Immature natural killer cell (primary cell): Measurements from ENCODE around the gene ZNF516. TPM values are rescaled to one million over a fixed set of nuclear protein-coding genes. Genes with fewer than 3 reads are reported as not detected.

Experiments
- DNase-seq, 3 donors: peaks; one replicate each; pipeline ENCODE4 v3.0.0; 2022; ENCODE audit warnings: mixed read lengths in 1 of 3
- H3K27ac Mint-ChIP-seq, 6 donors: one replicate each; pipeline ENCODE4 v1.8.0; 2020; ENCODE audit warnings: mixed read lengths in 6 of 6, mild to moderate bottlenecking in 5 of 6, inconsistent platforms in 4 of 6, moderate library complexity in 3 of 6
- H3K27me3 Mint-ChIP-seq, 3 donors: one replicate each; pipeline ENCODE4 v1.8.0; 2020 to 2021; ENCODE audit warnings: low read depth in 3 of 3, mild to moderate bottlenecking in 3 of 3, mixed read lengths in 3 of 3, moderate library complexity in 3 of 3, inconsistent platforms in 1 of 3
- H3K36me3 Mint-ChIP-seq, 3 donors: one replicate each; pipeline ENCODE4 v1.8.0; 2020; ENCODE audit warnings: mixed read lengths in 3 of 3, inconsistent platforms in 2 of 3, mild to moderate bottlenecking in 2 of 3
- H3K4me1 Mint-ChIP-seq, 2 donors: one replicate each; pipeline ENCODE4 v1.8.0; 2020; ENCODE audit warnings: inconsistent platforms in 2 of 2, mild to moderate bottlenecking in 2 of 2, mixed read lengths in 2 of 2, moderate library complexity in 1 of 2
- H3K4me3 Mint-ChIP-seq, 5 donors: one replicate each; pipeline ENCODE4 v1.8.0; 2020; ENCODE audit warnings: mild to moderate bottlenecking in 5 of 5, mixed read lengths in 5 of 5, inconsistent platforms in 3 of 5, moderate library complexity in 3 of 5
- H3K9me3 Mint-ChIP-seq, 6 donors: one replicate each; pipeline ENCODE4 v1.8.0; 2020; ENCODE audit warnings: mild to moderate bottlenecking in 6 of 6, mixed read lengths in 6 of 6, inconsistent platforms in 4 of 6, moderate library complexity in 3 of 6
- polyA plus RNA-seq, 3 donors: library from polyadenylated mRNA; unstranded; fragments of 300-500 nt; fragmentation: Illumina TruSeq; gene quantifications; one replicate each; pipeline ENCODE4 v1.2.3, GENCODE V29; 2021

Gene ZNF516
- polyA plus RNA-seq, 3 donors from 2014 or later = 1.2 to 6.1 (median 2.0) TPM

DNA sequence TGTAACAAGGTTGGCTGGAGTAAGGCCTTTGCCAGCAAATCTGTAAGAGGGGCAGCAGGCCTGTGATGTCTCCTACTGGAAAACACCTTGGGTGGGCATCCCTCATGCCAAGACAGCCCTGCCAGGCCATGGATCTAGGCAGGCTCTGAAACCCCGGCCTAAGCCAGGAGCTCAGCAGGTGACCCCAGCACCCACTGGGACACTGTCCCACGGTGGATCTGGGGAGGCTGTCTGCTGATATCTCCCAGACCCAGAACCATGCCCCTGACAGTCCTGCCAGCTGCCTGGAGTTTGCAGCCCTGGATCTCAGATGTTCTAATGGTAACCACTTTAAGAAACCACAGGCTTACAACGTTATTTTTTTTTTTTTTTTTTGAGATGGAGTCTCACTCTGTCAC is 117.7 kb downstream of the ZNF516 start:
- no peak overlapping the region for H3K4me3 Mint-ChIP-seq
- H3K9me3 Mint-ChIP-seq = no peaks in the 10 kb centered on the region
- peaks cover 0 to 8% (median 5%) of the 10 kb centered on the region in 3 donors for H3K36me3 Mint-ChIP-seq
- peaks cover 0 to 11% (median 2%) of the 10 kb centered on the region in 3 donors for H3K27me3 Mint-ChIP-seq
- no peak for DNase-seq
- peaks cover 48 to 51% of the 10 kb centered on the region in 2 donors for H3K4me1 Mint-ChIP-seq
- H3K27ac Mint-ChIP-seq = no peak overlapping the region

DNA sequence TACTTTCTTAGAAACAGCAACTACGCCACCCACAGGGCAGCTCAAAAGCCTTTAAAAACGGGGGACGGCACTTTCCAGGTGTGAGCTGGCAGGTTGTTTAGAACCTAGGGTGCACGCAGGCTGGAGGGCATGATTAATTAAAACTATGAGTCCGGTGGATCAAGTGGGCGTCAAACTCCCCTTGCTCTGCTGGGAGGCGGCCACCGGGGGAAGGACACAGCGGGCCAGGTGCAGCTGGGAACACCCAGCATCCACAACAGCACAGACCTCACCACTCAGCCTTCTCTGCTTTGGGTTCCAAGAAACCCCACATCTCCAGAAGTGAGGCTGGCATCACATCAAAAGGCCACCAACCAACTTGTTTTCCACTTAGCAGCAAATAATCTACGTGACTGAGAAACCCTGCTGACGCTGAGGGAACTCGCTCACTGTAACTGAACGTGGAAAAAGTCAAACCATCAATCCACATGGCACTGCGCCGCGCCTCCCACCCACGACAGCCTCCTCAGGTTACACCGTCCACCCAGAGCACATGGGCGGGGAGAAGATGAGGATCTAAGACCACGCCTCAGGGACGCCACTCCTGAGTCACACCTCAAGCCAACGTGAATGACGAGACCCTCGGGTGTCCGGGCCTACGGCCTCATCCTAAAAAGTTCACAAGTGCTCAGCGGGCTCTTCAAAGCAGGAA is 118.2 kb downstream of the ZNF516 start:
- peaks cover 0 to 8% (median 5%) of the 10 kb centered on the region in 3 donors for H3K36me3 Mint-ChIP-seq
- H3K4me3 Mint-ChIP-seq = no peak overlapping the region
- no peaks in the 10 kb centered on the region for H3K9me3 Mint-ChIP-seq
- H3K27me3 Mint-ChIP-seq = peaks cover 0 to 11% (median 2%) of the 10 kb centered on the region in 3 donors
- no peak for DNase-seq
- peaks cover 45 to 48% of the 10 kb centered on the region in 2 donors for H3K4me1 Mint-ChIP-seq
- H3K27ac Mint-ChIP-seq = peak overlapping the region in 4 of 6 donors; percentile 16 to 61 (median 20)

GRCh38 chr18:76376225-76376624 is 118.8 kb downstream of the ZNF516 start:
- H3K27me3 Mint-ChIP-seq = peaks cover 0 to 11% (median 2%) of the 10 kb centered on the region in 3 donors
- peaks cover 0 to 8% (median 5%) of the 10 kb centered on the region in 3 donors for H3K36me3 Mint-ChIP-seq
- DNase-seq = no peak
- no peak overlapping the region for H3K4me3 Mint-ChIP-seq
- H3K4me1 Mint-ChIP-seq = peaks cover 42 to 48% of the 10 kb centered on the region in 2 donors
- peak overlapping the region in 4 of 6 donors; percentile 11 to 68 (median 34) for H3K27ac Mint-ChIP-seq
- no peaks in the 10 kb centered on the region for H3K9me3 Mint-ChIP-seq

GRCh38 chr18:76374330-76375281 is 120.4 kb downstream of the ZNF516 start:
- peak in 2 of 3 donors; percentile 14 to 23 for DNase-seq
- Mint-ChIP-seq H3K4me3 (peak overlapping the region; percentile 40 to 67 (median 54)), H3K36me3 (peaks cover under 1 to 12% (median 12%) of the 10 kb centered on the region in 3 donors), H3K27ac (peak overlapping the region; percentile 6 to 57 (median 34)), H3K9me3 (no peaks in the 10 kb centered on the region), H3K4me1 (peaks cover 42 to 48% of the 10 kb centered on the region in 2 donors), H3K27me3 (peaks cover 0 to 10% (median 2%) of the 10 kb centered on the region in 3 donors)

DNA sequence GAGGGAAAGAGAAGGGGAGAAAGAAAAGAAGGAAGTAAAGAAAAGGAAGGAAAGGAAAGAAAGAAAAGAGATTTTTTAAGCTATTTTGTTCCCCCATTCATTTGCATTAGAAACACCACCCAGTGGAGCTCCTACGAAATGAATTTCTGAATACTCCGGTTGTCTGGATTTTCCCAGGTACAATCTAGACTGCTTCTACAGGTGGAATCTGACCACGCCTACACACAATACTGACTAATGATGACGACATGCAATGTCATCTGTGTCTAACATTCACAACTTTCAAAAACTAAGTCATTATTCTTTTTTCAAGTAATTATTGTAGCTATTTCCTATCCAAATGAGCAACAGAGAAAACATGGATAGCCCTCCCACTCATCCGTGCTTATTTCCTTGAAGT is 121.7 kb downstream of the ZNF516 start:
- Mint-ChIP-seq H3K9me3 (no peaks in the 10 kb centered on the region), H3K27ac (no peak overlapping the region), H3K4me3 (no peak overlapping the region), H3K27me3 (peaks cover 0 to 10% (median 4%) of the 10 kb centered on the region in 3 donors), H3K4me1 (peaks cover 50 to 56% of the 10 kb centered on the region in 2 donors), H3K36me3 (peaks cover 3 to 19% (median 10%) of the 10 kb centered on the region in 3 donors)
- no peak for DNase-seq

GRCh38 chr18:76371301-76372203 is 123.5 kb downstream of the ZNF516 start:
- no peak overlapping the region for H3K27ac Mint-ChIP-seq
- DNase-seq = no peak
- peaks cover 3 to 19% (median 10%) of the 10 kb centered on the region in 3 donors for H3K36me3 Mint-ChIP-seq
- peaks cover 3 to 8% (median 4%) of the 10 kb centered on the region in 3 donors for H3K27me3 Mint-ChIP-seq
- no peak overlapping the region for H3K4me3 Mint-ChIP-seq
- H3K9me3 Mint-ChIP-seq = no peaks in the 10 kb centered on the region
- H3K4me1 Mint-ChIP-seq = peaks cover 54 to 55% of the 10 kb centered on the region in 2 donors

- H3K36me3 Mint-ChIP-seq = peaks cover 3 to 19% (median 10%) of the 10 kb centered on the region in 3 donors
- no peak overlapping the region for H3K4me3 Mint-ChIP-seq
- peaks cover 46 to 49% of the 10 kb centered on the region in 2 donors for H3K4me1 Mint-ChIP-seq
- no peak for DNase-seq
- H3K9me3 Mint-ChIP-seq = no peaks in the 10 kb centered on the region
- peaks cover 3 to 10% (median 4%) of the 10 kb centered on the region in 3 donors for H3K27me3 Mint-ChIP-seq
- no peak overlapping the region for H3K27ac Mint-ChIP-seq
Observed at GRCh38 chr18:76370686-76371085, 124.4 kb downstream of the ZNF516 start.

DNA sequence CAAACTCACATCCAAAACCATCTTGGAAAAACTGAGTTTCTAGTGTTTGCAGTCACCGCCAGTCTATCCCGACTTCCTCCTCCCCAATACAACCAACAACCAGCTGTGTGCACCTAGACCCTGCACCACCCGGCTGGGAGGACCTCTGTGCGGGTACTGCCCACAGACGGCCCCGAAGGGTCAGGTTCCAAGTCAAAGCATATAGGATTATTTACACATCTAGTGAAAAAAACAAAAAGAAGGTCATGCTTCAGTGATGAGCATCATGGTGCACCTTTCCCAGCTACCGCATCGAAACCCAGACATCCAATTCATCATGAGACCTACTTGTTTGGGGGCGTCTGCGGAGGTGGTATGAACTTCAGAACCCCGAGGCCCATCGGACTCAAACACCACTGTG is 124.8 kb downstream of the ZNF516 start:
- Mint-ChIP-seq H3K4me3 (no peak overlapping the region), H3K27me3 (peaks cover 3 to 7% (median 4%) of the 10 kb centered on the region in 3 donors), H3K36me3 (peaks cover 3 to 19% (median 10%) of the 10 kb centered on the region in 3 donors), H3K9me3 (no peaks in the 10 kb centered on the region), H3K27ac (no peak overlapping the region), H3K4me1 (peaks cover 41 to 44% of the 10 kb centered on the region in 2 donors)
- no peak for DNase-seq

DNA sequence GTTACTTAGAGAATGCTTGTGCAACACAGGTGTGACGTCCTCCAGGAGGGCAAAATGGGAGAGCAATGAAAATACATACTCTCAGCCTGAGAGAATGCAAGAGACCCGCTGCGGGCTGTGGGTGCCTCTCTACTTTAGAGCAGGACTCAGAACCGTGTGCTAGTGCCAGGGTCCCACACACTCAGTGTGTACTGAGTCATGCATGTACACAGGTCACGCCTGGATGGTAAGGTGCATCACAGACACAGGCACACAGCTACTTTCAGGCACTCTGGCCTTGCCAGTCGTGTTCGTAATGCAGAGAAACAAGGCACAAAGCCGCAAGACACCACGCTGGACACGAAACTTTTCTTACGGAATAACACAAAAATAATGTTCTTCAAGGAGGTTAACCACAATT is 125.3 kb downstream of the ZNF516 start:
- no peak for DNase-seq
- peaks cover 37 to 40% of the 10 kb centered on the region in 2 donors for H3K4me1 Mint-ChIP-seq

GRCh38 chr18:76368976-76369375 is 126.1 kb downstream of the ZNF516 start:
- Mint-ChIP-seq H3K27me3 (peaks cover 3 to 4% (median 4%) of the 10 kb centered on the region in 3 donors), H3K27ac (peak overlapping the region in 1 of 6 donors; percentile 36), H3K4me1 (peaks cover 31 to 37% of the 10 kb centered on the region in 2 donors), H3K36me3 (peaks cover 3 to 19% (median 10%) of the 10 kb centered on the region in 3 donors), H3K9me3 (no peaks in the 10 kb centered on the region), H3K4me3 (peak overlapping the region in 1 of 5 donors; percentile 22)
- DNase-seq = no peak

More for the DNA sequence above, 125.3 kb downstream of the ZNF516 start:
- Mint-ChIP-seq H3K9me3 (no peaks in the 10 kb centered on the region), H3K36me3 (peaks cover 3 to 19% (median 10%) of the 10 kb centered on the region in 3 donors), H3K27ac (no peak overlapping the region), H3K27me3 (peaks cover 3 to 6% (median 4%) of the 10 kb centered on the region in 3 donors), H3K4me3 (no peak overlapping the region)

DNA sequence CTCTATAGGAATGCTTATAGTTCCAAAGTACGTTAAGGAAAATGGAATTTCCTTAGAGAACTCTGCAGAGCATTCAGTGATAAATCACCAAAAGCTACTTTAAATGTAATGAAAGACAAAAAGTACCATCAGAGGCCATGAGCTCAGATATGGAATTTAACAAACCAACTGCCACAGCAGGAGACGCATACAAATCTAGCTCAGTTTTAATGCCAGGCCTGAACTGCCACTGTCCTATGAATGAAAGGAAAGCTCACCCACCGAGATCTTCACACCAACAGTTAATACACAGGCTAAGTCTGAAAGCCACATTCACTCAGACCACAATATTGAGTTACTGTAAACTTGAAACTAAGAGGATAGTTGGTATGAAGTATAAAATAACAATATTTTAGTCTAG is 126.8 kb downstream of the ZNF516 start:
- Mint-ChIP-seq H3K27me3 (peaks cover 3 to 4% (median 4%) of the 10 kb centered on the region in 3 donors), H3K27ac (no peak overlapping the region), H3K4me1 (peaks cover 24 to 32% of the 10 kb centered on the region in 2 donors), H3K4me3 (peak overlapping the region in 1 of 5 donors; percentile 37), H3K36me3 (peaks cover 3 to 22% (median 10%) of the 10 kb centered on the region in 3 donors), H3K9me3 (no peaks in the 10 kb centered on the region)
- DNase-seq = no peak

GRCh38 chr18:76367168-76368125 is 127.6 kb downstream of the ZNF516 start:
- DNase-seq = no peak

More at GRCh38 chr18:76367168-76368125, 127.6 kb downstream of the ZNF516 start:
- Mint-ChIP-seq H3K4me3 (no peak overlapping the region), H3K9me3 (no peaks in the 10 kb centered on the region), H3K4me1 (peaks cover 18 to 24% of the 10 kb centered on the region in 2 donors), H3K36me3 (peaks cover 3 to 26% (median 10%) of the 10 kb centered on the region in 3 donors), H3K27ac (peak overlapping the region in 1 of 6 donors; percentile 75), H3K27me3 (peaks cover 2 to 4% (median 3%) of the 10 kb centered on the region in 3 donors)
